ENCODE data around the gene USHBP1. TPM values are rescaled to one million over a fixed set of nuclear protein-coding genes. Genes with fewer than 3 reads are reported as not detected.

USHBP1 gene
- total and polyA plus RNA-seq, 2 experiments from 2014 or later: 4.0 to 5.6 TPM

DNA sequence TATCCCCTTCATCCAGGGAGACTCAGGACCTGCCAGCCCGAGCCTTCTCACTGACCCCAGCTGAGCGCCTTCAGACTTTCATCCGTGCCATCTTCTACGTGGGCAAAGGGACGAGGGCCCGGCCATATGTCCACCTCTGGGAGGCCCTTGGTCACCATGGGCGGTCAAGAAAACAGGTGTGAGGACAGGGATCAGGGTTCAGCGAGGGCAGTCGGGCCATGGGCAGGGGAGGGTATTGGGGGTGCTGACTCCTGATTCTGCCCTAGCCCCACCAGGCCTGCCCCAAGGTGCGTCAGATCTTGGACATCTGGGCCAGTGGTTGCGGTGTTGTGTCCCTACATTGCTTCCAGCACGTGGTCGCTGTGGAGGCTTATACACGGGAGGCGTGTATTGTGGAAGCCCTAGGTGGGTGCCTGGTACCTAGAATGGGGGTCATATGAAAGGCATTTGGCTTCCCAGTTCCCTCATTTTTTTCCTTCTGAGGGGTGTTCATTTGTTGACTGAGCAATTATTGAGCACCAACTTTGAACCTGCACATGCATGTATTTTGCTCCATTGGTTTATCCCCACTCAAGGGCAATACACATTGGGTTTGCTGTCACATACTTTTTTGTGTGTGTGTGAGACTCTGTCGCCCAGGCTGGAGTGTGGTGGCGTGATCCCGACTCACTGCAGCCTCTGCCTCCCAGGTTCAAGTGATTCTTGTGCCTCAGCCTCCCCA lies 21.0 kb upstream of the USHBP1 start:
- Histone ChIP-seq H3K9me2 (ENCODE audit: insufficient read depth) (no peaks in the 10 kb centered on the region), H3K4me1 (ENCODE audit: insufficient read depth) (no peaks in the 10 kb centered on the region), H3K4me3 (no peak overlapping the region), H4K20me1 (replicated peaks; ENCODE audit: insufficient read depth) (peaks cover 4% of the 10 kb centered on the region; the same call in 1 of the 2 replicates), H3K4me2 (no peak overlapping the region), H3F3A (replicated peaks; ENCODE audit: low read depth) (peaks cover 24% of the 10 kb centered on the region), H3K79me2 (replicated peaks; ENCODE audit: insufficient read depth) (no peaks in the 10 kb centered on the region), H2AFZ (no peak overlapping the region), H3K36me3 (ENCODE audit: insufficient read depth) (no peaks in the 10 kb centered on the region), H3K27me3 (ENCODE audit: insufficient read depth) (peaks cover 6% of the 10 kb centered on the region; the same call in 1 of the 2 replicates), H3K27ac (ENCODE audit: low read depth) (no peak overlapping the region)
- Mint-ChIP-seq H3K4me1 (peaks cover 2% of the 10 kb centered on the region), H3K9me3 (no peaks in the 10 kb centered on the region), H3K4me3 (no peak overlapping the region), H3K27ac (no peak overlapping the region), H3K27me3 (ENCODE audit: insufficient read depth, low read depth, poor library complexity) (peaks cover 9% of the 10 kb centered on the region), H3K36me3 (ENCODE audit: low read depth) (peaks cover 25% of the 10 kb centered on the region)
- no peak for DNase-seq (ENCODE audit: low spot score)
- ATAC-seq: no peak
- TF ChIP-seq, protein P1, sequence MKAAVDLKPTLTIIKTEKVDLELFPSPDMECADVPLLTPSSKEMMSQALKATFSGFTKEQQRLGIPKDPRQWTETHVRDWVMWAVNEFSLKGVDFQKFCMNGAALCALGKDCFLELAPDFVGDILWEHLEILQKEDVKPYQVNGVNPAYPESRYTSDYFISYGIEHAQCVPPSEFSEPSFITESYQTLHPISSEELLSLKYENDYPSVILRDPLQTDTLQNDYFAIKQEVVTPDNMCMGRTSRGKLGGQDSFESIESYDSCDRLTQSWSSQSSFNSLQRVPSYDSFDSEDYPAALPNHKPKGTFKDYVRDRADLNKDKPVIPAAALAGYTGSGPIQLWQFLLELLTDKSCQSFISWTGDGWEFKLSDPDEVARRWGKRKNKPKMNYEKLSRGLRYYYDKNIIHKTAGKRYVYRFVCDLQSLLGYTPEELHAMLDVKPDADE (IDR thresholded peaks at IDR 0.05): no peak
- TF ChIP-seq, protein P2, sequence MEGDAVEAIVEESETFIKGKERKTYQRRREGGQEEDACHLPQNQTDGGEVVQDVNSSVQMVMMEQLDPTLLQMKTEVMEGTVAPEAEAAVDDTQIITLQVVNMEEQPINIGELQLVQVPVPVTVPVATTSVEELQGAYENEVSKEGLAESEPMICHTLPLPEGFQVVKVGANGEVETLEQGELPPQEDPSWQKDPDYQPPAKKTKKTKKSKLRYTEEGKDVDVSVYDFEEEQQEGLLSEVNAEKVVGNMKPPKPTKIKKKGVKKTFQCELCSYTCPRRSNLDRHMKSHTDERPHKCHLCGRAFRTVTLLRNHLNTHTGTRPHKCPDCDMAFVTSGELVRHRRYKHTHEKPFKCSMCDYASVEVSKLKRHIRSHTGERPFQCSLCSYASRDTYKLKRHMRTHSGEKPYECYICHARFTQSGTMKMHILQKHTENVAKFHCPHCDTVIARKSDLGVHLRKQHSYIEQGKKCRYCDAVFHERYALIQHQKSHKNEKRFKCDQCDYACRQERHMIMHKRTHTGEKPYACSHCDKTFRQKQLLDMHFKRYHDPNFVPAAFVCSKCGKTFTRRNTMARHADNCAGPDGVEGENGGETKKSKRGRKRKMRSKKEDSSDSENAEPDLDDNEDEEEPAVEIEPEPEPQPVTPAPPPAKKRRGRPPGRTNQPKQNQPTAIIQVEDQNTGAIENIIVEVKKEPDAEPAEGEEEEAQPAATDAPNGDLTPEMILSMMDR (conservative IDR thresholded peaks at IDR 0.05; ENCODE audit: low read depth in 2 of 2): no peak
- TF ChIP-seq EZH2 (IDR thresholded peaks at IDR 0.05; ENCODE audit: low read depth, unreplicated experiment) (no peak), ZNF331 (CRISPR knock-in tag; IDR thresholded peaks at IDR 0.05; ENCODE audit: low read depth) (no peak), STAT1 (IDR thresholded peaks at IDR 0.05; ENCODE audit: unreplicated experiment) (no peak), POLR2AphosphoS5 (IDR thresholded peaks at IDR 0.05; ENCODE audit: low read depth) (no peak), JUNB (IDR thresholded peaks at IDR 0.05; ENCODE audit: unreplicated experiment) (no peak), ZNF114 (CRISPR knock-in tag; IDR thresholded peaks at IDR 0.05) (no peak), NANOG (IDR thresholded peaks at IDR 0.05; ENCODE audit: borderline replicate concordance) (no peak), EZH2phosphoT487 (IDR thresholded peaks at IDR 0.05; ENCODE audit: unreplicated experiment) (no peak), CREB1 (CRISPR knock-in tag; IDR thresholded peaks at IDR 0.05; ENCODE audit: low read depth) (no peak)
- TF ChIP-seq, protein P3, sequence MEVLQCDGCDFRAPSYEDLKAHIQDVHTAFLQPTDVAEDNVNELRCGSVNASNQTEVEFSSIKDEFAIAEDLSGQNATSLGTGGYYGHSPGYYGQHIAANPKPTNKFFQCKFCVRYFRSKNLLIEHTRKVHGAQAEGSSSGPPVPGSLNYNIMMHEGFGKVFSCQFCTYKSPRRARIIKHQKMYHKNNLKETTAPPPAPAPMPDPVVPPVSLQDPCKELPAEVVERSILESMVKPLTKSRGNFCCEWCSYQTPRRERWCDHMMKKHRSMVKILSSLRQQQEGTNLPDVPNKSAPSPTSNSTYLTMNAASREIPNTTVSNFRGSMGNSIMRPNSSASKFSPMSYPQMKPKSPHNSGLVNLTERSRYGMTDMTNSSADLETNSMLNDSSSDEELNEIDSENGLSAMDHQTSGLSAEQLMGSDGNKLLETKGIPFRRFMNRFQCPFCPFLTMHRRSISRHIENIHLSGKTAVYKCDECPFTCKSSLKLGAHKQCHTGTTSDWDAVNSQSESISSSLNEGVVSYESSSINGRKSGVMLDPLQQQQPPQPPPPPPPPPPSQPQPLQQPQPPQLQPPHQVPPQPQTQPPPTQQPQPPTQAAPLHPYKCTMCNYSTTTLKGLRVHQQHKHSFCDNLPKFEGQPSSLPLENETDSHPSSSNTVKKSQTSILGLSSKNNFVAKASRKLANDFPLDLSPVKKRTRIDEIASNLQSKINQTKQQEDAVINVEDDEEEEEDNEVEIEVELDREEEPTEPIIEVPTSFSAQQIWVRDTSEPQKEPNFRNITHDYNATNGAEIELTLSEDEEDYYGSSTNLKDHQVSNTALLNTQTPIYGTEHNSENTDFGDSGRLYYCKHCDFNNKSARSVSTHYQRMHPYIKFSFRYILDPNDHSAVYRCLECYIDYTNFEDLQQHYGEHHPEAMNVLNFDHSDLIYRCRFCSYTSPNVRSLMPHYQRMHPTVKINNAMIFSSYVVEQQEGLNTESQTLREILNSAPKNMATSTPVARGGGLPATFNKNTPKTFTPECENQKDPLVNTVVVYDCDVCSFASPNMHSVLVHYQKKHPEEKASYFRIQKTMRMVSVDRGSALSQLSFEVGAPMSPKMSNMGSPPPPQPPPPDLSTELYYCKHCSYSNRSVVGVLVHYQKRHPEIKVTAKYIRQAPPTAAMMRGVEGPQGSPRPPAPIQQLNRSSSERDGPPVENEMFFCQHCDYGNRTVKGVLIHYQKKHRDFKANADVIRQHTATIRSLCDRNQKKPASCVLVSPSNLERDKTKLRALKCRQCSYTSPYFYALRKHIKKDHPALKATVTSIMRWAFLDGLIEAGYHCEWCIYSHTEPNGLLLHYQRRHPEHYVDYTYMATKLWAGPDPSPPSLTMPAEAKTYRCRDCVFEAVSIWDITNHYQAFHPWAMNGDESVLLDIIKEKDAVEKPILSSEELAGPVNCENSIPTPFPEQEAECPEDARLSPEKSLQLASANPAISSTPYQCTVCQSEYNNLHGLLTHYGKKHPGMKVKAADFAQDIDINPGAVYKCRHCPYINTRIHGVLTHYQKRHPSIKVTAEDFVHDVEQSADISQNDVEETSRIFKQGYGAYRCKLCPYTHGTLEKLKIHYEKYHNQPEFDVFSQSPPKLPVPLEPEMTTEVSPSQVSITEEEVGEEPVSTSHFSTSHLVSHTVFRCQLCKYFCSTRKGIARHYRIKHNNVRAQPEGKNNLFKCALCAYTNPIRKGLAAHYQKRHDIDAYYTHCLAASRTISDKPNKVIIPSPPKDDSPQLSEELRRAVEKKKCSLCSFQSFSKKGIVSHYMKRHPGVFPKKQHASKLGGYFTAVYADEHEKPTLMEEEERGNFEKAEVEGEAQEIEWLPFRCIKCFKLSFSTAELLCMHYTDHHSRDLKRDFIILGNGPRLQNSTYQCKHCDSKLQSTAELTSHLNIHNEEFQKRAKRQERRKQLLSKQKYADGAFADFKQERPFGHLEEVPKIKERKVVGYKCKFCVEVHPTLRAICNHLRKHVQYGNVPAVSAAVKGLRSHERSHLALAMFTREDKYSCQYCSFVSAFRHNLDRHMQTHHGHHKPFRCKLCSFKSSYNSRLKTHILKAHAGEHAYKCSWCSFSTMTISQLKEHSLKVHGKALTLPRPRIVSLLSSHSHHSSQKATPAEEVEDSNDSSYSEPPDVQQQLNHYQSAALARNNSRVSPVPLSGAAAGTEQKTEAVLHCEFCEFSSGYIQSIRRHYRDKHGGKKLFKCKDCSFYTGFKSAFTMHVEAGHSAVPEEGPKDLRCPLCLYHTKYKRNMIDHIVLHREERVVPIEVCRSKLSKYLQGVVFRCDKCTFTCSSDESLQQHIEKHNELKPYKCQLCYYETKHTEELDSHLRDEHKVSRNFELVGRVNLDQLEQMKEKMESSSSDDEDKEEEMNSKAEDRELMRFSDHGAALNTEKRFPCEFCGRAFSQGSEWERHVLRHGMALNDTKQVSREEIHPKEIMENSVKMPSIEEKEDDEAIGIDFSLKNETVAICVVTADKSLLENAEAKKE (CRISPR knock-in tag; IDR thresholded peaks at IDR 0.05): no peak
- TF ChIP-seq, protein P4, sequence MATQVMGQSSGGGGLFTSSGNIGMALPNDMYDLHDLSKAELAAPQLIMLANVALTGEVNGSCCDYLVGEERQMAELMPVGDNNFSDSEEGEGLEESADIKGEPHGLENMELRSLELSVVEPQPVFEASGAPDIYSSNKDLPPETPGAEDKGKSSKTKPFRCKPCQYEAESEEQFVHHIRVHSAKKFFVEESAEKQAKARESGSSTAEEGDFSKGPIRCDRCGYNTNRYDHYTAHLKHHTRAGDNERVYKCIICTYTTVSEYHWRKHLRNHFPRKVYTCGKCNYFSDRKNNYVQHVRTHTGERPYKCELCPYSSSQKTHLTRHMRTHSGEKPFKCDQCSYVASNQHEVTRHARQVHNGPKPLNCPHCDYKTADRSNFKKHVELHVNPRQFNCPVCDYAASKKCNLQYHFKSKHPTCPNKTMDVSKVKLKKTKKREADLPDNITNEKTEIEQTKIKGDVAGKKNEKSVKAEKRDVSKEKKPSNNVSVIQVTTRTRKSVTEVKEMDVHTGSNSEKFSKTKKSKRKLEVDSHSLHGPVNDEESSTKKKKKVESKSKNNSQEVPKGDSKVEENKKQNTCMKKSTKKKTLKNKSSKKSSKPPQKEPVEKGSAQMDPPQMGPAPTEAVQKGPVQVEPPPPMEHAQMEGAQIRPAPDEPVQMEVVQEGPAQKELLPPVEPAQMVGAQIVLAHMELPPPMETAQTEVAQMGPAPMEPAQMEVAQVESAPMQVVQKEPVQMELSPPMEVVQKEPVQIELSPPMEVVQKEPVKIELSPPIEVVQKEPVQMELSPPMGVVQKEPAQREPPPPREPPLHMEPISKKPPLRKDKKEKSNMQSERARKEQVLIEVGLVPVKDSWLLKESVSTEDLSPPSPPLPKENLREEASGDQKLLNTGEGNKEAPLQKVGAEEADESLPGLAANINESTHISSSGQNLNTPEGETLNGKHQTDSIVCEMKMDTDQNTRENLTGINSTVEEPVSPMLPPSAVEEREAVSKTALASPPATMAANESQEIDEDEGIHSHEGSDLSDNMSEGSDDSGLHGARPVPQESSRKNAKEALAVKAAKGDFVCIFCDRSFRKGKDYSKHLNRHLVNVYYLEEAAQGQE (IDR thresholded peaks at IDR 0.05; ENCODE audit: unreplicated experiment): no peak

Measured in GM23338 (cell line).